GM20431 (cell line): Measurements from ENCODE around the gene PLD3.

Experiments used
- in situ Hi-C: fragments of 300-500 bp; cut with MseI, MboI; formaldehyde crosslinking; loops from one replicate; pipeline ENCODE4 v1.15.0; 2020; ENCODE audit warnings: low sequenced_read_pairs; ENCODE audit not compliant: unreplicated experiment

The PLD3 gene

GRCh38 chr19:40348125-40348913 is at the start of gene PLD3, which contains the start of gene C19orf47:
Gene PLD3, plus strand, starts transcription at chr19:40348695. Its CDS starts 17,789 bp downstream, at chr19:40366484.
Gene C19orf47, minus strand, starts transcription at chr19:40348397. Its CDS starts 6,540 bp downstream, at chr19:40341857.
- in situ Hi-C loops: no loop called here

GRCh38 chr19:40300668-40301067 is 47.8 kb upstream of the PLD3 start:
- in situ Hi-C loops: no loop called here

- in situ Hi-C loops: no loop called here
Observed at GRCh38 chr19:40302224-40303011, 46.1 kb upstream of the PLD3 start.

- in situ Hi-C loops: no loop called here
Observed at GRCh38 chr19:40303765-40304164, 44.7 kb upstream of the PLD3 start.

- in situ Hi-C loops: no loop called here
Observed at GRCh38 chr19:40304306-40304705, 44.2 kb upstream of the PLD3 start.

- in situ Hi-C loops: no loop called here
Observed at GRCh38 chr19:40305403-40305802, 43.1 kb upstream of the PLD3 start.

- in situ Hi-C loops: no loop called here
Observed at GRCh38 chr19:40309666-40310065, 38.8 kb upstream of the PLD3 start.

- in situ Hi-C loops: no loop called here
Observed at GRCh38 chr19:40312533-40312932, 36.0 kb upstream of the PLD3 start.

GRCh38 chr19:40313229-40313983 is 35.1 kb upstream of the PLD3 start:
- in situ Hi-C loops: no loop called here

- in situ Hi-C loops: no loop called here
Observed at GRCh38 chr19:40314656-40315055, 33.8 kb upstream of the PLD3 start.

GRCh38 chr19:40315812-40316470 is 32.6 kb upstream of the PLD3 start:
- in situ Hi-C loops: no loop called here

GRCh38 chr19:40317338-40317737 is 31.2 kb upstream of the PLD3 start:
- in situ Hi-C loops: no loop called here

GRCh38 chr19:40320558-40320935 is 27.9 kb upstream of the PLD3 start:
- in situ Hi-C loops: no loop called here

GRCh38 chr19:40321076-40321475 is 27.4 kb upstream of the PLD3 start:
- in situ Hi-C loops: no loop called here

- in situ Hi-C loops: no loop called here
Observed at GRCh38 chr19:40321566-40322270, 26.8 kb upstream of the PLD3 start.

GRCh38 chr19:40322271-40322610 is 26.3 kb upstream of the PLD3 start:
- in situ Hi-C loops: no loop called here

- in situ Hi-C loops: no loop called here
Observed at GRCh38 chr19:40322951-40323615, 25.4 kb upstream of the PLD3 start.

- in situ Hi-C loops: no loop called here
Observed at GRCh38 chr19:40323705-40324104, 24.8 kb upstream of the PLD3 start.

GRCh38 chr19:40326201-40326600 is 22.3 kb upstream of the PLD3 start:
- in situ Hi-C loops: no loop called here
